Measurements from ENCODE around the gene PPP1R12B.
"Not testable (repeated sequence)": the region's sequence is repeated elsewhere in the genome, so short reads cannot be mapped to it uniquely, and the experiment has no call there.

The PPP1R12B gene

GRCh38 chr1:202343652-202344349, 4.7 kb upstream of the PPP1R12B start:
- DNase-seq (ENCODE audit: low read depth) = peak; percentile 77

DNA sequence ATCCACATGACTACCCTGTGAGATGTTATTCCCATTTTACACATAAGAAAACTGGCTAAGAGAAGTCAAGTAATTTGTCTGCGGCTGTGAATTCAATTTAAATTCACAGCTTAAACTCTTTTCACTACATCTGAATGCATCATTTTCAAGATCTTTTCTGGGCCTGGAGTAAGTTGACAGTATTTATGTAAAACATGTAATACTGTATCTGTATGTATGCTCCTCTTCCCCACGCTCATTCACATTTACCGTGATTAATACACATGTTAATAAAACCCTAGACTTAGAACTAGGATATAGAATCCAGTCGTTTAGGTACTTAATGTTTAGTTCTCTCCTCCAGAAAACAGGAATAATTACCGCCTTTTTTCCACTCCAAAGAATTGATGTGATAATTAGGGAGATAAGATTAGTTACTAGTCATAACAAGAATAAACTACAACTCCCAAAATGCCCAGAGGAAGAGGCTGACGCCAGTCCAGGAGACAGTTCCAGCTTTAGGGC, 442 bp upstream of the PPP1R12B start:
- DNase-seq (ENCODE audit: low read depth) = no peak

- peak; percentile 79 for DNase-seq (ENCODE audit: low read depth)
Measured at GRCh38 chr1:202349206-202349928, 868 bp downstream of the PPP1R12B start.

GRCh38 chr1:202351725-202352124, 3.2 kb downstream of the PPP1R12B start:
- DNase-seq (ENCODE audit: low read depth) = no peak

GRCh38 chr1:202352583-202353197, 4.2 kb downstream of the PPP1R12B start:
- not testable (repeated sequence) for DNase-seq (ENCODE audit: low read depth)

- DNase-seq (ENCODE audit: low read depth) = no peak
Measured at GRCh38 chr1:202355944-202356553, 7.5 kb downstream of the PPP1R12B start.

DNA sequence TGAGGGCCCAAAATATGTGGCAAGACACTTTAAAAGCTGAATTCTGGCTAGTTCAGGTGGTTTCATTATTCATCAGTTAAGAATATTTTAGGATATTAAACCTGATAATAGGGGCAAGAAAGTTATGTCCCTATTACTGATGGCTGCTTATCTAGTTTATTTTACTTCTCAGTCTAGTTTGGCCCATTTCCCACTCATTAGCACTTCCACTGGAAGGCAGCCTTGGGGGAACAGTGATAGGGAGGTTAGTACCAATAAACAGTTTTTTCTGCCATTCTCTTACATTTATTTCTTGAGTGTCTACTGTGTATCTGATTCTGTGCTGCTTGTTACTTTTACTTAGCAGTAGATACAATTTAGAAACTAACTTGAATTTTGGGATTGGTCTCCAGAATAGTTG, 9.0 kb downstream of the PPP1R12B start:
- no peak for DNase-seq (ENCODE audit: low read depth)

GRCh38 chr1:202361224-202361623, 12.7 kb downstream of the PPP1R12B start:
- no peak for DNase-seq (ENCODE audit: low read depth)

- no peak for DNase-seq (ENCODE audit: low read depth)
Measured at GRCh38 chr1:202361701-202362100, 13.2 kb downstream of the PPP1R12B start.

DNA sequence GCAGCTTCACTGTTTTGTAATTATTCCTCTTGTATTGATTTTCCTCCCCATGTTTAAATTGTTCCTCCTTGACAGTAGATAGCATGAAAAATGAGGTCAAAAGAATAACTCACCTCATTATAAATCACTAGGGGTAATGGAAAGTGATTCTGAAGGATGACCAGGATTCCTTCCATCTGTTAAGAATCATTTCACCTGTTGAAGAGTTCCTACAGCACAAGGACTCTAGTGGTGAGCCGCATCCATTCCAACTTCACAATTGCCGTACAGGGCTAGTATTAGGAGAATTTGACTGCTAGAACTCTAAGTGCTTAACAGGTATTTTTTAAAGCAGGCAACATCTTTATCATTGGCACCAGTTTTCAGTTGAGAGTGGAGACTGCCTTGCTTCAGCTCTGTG, 13.7 kb downstream of the PPP1R12B start:
- DNase-seq (ENCODE audit: low read depth) = no peak

- DNase-seq (ENCODE audit: low read depth) = no peak
Measured at GRCh38 chr1:202365092-202365815, 16.8 kb downstream of the PPP1R12B start.

DNA sequence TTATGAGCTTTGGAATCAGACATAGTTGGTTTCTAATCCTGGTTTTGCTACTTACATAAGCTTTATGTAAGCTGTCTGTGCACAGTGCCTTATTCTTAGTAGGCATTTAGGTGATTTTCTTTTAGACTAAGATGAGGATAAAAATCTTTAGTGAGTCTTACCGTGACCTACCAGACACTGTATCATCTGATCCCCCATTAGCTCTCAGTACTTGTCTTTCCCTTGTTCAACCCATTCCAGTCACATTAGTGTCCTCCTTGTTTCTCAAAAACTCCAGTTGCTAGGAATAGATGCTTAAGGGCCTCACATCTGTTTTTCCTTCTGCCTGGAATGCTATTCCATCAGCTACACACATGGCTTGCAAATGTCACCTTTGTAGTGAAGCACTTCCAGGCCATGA, 18.8 kb downstream of the PPP1R12B start:
- no peak for DNase-seq (ENCODE audit: low read depth)

GRCh38 chr1:202370906-202371305, 22.4 kb downstream of the PPP1R12B start:
- not testable (repeated sequence) for DNase-seq (ENCODE audit: low read depth)

- no peak for DNase-seq (ENCODE audit: low read depth)
Measured at GRCh38 chr1:202374099-202374498, 25.6 kb downstream of the PPP1R12B start.

GRCh38 chr1:202375175-202375574, 26.7 kb downstream of the PPP1R12B start:
- DNase-seq (ENCODE audit: low read depth) = not testable (repeated sequence)

DNA sequence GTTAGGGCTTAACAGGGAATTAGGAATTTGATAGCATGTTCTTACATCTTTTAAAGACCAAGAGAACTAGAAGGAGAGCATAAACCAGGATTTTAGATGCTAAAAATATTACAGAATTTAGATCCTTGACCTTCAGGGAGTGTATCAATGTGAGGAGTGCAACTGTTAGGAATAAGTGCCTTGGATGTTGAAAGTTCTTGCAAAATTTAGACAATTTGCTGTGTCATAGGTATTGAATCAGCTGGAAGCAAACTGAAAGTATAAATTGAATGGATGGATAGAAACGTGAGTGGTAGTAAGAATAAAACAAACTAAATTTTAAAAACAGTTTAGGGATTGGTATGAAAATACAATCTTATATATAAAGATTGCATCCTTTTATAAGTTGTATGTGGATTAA, 27.7 kb downstream of the PPP1R12B start:
- DNase-seq (ENCODE audit: low read depth) = no peak

DNA sequence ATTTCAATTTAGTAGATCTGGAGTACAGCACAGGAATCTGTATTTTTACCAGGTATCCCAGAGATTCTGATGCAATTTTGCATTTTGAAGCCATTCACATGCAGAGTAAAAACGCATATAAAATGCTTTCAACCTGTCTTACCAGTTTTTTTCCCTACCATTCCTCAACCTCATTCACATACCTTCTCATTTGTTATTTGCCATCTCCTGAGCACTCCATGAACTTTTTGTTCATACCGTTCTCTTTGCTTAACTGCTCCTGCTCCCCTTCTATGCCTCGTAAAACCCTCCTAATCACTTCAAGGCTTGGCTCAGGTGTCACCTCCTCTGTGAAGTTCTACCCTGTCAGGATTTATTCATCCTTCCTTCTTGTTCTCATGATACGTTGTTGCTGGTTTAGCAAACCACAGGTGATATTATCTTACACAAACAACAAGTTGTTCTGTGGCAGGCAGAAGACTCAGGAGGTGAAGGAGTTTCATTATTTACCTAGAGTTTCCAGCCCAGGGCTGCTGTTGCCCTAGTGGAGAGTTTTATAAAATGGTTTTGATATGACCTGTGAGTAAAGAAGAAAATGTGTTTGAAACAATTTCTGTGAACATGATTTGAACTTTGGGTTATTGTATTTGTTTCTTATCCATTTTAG, 31.5 kb downstream of the PPP1R12B start:
- not testable (repeated sequence) for DNase-seq (ENCODE audit: low read depth)

GRCh38 chr1:202380535-202380934, 32.0 kb downstream of the PPP1R12B start:
- DNase-seq (ENCODE audit: low read depth) = not testable (repeated sequence)

DNA sequence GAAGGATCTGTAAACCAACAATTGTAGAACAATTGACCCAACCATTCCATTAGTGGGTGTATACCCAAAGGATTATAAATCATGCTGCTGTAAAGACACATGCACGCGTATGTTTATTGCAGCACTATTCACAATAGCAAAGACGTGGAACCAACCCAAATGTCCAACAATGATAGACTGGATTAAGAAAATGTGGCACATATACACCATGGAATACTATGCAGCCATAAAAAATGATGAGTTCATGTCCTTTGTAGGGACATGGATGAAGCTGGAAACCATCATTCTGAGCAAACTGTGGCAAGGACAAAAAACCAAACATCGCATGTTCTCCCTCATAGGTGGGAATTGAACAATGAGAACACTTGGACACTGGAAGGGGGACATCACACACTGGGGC, 33.4 kb downstream of the PPP1R12B start:
- DNase-seq (ENCODE audit: low read depth) = not testable (repeated sequence)

DNA sequence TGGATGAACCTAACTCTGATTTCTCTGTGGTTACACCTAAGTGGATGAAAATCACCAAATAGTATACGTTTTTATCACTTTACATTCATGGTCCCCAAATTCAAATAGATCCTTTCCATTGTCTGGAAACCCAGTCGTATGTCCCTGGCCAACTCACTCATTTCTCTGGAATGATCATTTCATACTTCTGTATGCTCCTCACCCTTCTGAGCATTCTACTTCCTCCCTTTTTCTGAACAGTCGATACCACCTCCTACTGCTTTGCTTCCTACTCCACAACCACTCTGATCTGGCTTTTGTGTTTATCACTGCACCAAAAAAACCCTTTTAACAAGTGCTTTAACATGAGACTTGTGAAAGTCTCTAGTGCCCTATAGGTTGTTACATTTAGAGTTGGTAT, 47.3 kb downstream of the PPP1R12B start:
- peak; percentile 46 for DNase-seq (ENCODE audit: low read depth)

DNA sequence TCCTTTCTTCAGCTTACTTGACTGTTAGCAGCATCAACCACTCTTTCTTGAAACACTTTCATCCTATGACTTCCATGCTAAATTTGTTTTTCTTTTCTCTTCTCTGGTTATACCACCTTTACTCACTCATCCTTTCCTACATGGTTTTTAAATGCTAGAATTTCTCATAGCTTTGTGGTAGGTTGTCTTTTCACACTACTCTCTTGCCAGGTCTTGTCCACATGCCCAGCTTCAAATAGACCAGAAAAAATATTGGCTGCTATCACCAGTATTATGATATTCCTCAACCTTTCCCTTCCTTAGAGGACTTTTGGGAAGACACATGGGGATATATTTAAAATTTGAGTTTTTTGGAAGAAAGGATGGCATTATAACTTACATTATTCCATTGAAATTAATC, 48.8 kb downstream of the PPP1R12B start:
- no peak for DNase-seq (ENCODE audit: low read depth)

All from ELR (cell line).